ENCODE data around the gene JAM2. TPM values are rescaled to one million over a fixed set of nuclear protein-coding genes. Genes with fewer than 3 reads are reported as not detected.

JAM2 gene
- total RNA-seq, 1 experiment from 2014 or later, result 4.8 TPM

DNA sequence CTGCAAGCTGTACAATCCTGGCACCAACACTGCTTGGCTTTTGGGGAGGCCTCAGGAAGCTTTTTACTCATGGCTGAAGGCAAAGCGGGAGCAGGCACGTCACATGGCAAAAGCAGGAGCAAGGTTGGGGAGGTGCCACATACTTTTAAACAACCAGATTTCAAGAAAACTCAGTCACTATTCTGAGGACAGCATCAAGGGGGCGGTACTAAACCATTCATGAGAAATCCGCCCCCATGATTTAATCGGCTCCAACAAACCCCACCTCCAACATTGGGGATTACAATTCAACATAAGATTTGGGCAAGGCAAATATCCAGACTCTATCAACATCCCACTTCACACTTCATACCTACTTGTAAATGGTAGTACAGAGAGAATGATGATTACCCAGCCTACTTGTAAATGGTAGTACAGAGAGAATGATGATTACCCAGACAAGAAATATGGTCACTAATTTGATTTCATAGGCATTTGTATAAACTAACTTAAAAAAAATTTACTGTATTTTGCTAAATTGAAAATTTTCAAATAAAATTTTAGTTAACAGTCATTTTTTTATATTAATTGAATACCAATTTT lies 70.7 kb downstream of the JAM2 start (continued):
- TF ChIP-seq CREM (CRISPR knock-in tag; IDR thresholded peaks at IDR 0.05) (no peak), NFATC4 (CRISPR knock-in tag; IDR thresholded peaks at IDR 0.05) (no peak), MXD4 (CRISPR knock-in tag; IDR thresholded peaks at IDR 0.05; ENCODE audit: borderline replicate concordance) (no peak), GABPB1 (CRISPR knock-in tag; IDR thresholded peaks at IDR 0.05) (no peak), ETV6 (CRISPR knock-in tag; IDR thresholded peaks at IDR 0.05) (no peak)
- TF ChIP-seq, protein P1, sequence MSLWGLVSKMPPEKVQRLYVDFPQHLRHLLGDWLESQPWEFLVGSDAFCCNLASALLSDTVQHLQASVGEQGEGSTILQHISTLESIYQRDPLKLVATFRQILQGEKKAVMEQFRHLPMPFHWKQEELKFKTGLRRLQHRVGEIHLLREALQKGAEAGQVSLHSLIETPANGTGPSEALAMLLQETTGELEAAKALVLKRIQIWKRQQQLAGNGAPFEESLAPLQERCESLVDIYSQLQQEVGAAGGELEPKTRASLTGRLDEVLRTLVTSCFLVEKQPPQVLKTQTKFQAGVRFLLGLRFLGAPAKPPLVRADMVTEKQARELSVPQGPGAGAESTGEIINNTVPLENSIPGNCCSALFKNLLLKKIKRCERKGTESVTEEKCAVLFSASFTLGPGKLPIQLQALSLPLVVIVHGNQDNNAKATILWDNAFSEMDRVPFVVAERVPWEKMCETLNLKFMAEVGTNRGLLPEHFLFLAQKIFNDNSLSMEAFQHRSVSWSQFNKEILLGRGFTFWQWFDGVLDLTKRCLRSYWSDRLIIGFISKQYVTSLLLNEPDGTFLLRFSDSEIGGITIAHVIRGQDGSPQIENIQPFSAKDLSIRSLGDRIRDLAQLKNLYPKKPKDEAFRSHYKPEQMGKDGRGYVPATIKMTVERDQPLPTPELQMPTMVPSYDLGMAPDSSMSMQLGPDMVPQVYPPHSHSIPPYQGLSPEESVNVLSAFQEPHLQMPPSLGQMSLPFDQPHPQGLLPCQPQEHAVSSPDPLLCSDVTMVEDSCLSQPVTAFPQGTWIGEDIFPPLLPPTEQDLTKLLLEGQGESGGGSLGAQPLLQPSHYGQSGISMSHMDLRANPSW (CRISPR knock-in tag; conservative IDR thresholded peaks at IDR 0.05; ENCODE audit: low read depth), result no peak
- TF ChIP-seq, protein P2, sequence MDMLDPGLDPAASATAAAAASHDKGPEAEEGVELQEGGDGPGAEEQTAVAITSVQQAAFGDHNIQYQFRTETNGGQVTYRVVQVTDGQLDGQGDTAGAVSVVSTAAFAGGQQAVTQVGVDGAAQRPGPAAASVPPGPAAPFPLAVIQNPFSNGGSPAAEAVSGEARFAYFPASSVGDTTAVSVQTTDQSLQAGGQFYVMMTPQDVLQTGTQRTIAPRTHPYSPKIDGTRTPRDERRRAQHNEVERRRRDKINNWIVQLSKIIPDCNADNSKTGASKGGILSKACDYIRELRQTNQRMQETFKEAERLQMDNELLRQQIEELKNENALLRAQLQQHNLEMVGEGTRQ (CRISPR knock-in tag; IDR thresholded peaks at IDR 0.05), result no peak
- TF ChIP-seq, protein P3, sequence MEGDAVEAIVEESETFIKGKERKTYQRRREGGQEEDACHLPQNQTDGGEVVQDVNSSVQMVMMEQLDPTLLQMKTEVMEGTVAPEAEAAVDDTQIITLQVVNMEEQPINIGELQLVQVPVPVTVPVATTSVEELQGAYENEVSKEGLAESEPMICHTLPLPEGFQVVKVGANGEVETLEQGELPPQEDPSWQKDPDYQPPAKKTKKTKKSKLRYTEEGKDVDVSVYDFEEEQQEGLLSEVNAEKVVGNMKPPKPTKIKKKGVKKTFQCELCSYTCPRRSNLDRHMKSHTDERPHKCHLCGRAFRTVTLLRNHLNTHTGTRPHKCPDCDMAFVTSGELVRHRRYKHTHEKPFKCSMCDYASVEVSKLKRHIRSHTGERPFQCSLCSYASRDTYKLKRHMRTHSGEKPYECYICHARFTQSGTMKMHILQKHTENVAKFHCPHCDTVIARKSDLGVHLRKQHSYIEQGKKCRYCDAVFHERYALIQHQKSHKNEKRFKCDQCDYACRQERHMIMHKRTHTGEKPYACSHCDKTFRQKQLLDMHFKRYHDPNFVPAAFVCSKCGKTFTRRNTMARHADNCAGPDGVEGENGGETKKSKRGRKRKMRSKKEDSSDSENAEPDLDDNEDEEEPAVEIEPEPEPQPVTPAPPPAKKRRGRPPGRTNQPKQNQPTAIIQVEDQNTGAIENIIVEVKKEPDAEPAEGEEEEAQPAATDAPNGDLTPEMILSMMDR (IDR thresholded peaks at IDR 0.05), result no peak
- TF ChIP-seq, protein P4, sequence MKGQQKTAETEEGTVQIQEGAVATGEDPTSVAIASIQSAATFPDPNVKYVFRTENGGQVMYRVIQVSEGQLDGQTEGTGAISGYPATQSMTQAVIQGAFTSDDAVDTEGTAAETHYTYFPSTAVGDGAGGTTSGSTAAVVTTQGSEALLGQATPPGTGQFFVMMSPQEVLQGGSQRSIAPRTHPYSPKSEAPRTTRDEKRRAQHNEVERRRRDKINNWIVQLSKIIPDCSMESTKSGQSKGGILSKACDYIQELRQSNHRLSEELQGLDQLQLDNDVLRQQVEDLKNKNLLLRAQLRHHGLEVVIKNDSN (CRISPR knock-in tag; IDR thresholded peaks at IDR 0.05), result no peak
- TF ChIP-seq, protein P5, sequence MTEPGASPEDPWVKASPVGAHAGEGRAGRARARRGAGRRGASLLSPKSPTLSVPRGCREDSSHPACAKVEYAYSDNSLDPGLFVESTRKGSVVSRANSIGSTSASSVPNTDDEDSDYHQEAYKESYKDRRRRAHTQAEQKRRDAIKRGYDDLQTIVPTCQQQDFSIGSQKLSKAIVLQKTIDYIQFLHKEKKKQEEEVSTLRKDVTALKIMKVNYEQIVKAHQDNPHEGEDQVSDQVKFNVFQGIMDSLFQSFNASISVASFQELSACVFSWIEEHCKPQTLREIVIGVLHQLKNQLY (CRISPR knock-in tag; IDR thresholded peaks at IDR 0.05), result no peak

DNA sequence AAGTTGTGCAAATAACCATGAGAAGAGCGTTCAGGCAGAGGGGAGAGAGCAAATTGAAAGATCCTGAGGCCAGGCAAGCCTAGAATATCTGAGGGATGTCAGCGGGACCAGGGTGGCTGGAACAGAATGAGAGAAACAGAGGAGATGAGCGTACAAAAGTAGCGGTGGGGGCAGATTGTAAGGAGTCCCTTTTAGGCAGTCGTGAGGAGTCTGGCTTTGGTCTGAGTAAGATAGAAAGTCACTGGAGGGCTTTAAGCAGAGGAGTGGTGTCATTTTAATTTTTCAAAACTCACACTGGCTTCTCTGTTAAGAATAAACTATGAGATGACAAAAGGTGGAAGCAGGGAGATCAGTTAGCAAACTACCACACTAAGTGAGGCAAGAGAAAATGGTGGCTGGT lies 71.5 kb downstream of the JAM2 start:
- no peaks in the 10 kb centered on the region for H3K9me3 Mint-ChIP-seq
- TF ChIP-seq, protein P6, sequence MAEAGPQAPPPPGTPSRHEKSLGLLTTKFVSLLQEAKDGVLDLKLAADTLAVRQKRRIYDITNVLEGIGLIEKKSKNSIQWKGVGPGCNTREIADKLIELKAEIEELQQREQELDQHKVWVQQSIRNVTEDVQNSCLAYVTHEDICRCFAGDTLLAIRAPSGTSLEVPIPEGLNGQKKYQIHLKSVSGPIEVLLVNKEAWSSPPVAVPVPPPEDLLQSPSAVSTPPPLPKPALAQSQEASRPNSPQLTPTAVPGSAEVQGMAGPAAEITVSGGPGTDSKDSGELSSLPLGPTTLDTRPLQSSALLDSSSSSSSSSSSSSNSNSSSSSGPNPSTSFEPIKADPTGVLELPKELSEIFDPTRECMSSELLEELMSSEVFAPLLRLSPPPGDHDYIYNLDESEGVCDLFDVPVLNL (CRISPR knock-in tag; IDR thresholded peaks at IDR 0.05; ENCODE audit: borderline replicate concordance, low read depth), result no peak
- no peak for TF ChIP-seq HMGA2 (CRISPR knock-in tag; IDR thresholded peaks at IDR 0.05)
- TF ChIP-seq, protein P7, sequence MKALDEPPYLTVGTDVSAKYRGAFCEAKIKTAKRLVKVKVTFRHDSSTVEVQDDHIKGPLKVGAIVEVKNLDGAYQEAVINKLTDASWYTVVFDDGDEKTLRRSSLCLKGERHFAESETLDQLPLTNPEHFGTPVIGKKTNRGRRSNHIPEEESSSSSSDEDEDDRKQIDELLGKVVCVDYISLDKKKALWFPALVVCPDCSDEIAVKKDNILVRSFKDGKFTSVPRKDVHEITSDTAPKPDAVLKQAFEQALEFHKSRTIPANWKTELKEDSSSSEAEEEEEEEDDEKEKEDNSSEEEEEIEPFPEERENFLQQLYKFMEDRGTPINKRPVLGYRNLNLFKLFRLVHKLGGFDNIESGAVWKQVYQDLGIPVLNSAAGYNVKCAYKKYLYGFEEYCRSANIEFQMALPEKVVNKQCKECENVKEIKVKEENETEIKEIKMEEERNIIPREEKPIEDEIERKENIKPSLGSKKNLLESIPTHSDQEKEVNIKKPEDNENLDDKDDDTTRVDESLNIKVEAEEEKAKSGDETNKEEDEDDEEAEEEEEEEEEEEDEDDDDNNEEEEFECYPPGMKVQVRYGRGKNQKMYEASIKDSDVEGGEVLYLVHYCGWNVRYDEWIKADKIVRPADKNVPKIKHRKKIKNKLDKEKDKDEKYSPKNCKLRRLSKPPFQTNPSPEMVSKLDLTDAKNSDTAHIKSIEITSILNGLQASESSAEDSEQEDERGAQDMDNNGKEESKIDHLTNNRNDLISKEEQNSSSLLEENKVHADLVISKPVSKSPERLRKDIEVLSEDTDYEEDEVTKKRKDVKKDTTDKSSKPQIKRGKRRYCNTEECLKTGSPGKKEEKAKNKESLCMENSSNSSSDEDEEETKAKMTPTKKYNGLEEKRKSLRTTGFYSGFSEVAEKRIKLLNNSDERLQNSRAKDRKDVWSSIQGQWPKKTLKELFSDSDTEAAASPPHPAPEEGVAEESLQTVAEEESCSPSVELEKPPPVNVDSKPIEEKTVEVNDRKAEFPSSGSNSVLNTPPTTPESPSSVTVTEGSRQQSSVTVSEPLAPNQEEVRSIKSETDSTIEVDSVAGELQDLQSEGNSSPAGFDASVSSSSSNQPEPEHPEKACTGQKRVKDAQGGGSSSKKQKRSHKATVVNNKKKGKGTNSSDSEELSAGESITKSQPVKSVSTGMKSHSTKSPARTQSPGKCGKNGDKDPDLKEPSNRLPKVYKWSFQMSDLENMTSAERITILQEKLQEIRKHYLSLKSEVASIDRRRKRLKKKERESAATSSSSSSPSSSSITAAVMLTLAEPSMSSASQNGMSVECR (CRISPR knock-in tag; IDR thresholded peaks at IDR 0.05; ENCODE audit: borderline replicate concordance), result no peak
- no peak for TF ChIP-seq ZNF121 (CRISPR knock-in tag; IDR thresholded peaks at IDR 0.05)
- TF ChIP-seq, protein P8, sequence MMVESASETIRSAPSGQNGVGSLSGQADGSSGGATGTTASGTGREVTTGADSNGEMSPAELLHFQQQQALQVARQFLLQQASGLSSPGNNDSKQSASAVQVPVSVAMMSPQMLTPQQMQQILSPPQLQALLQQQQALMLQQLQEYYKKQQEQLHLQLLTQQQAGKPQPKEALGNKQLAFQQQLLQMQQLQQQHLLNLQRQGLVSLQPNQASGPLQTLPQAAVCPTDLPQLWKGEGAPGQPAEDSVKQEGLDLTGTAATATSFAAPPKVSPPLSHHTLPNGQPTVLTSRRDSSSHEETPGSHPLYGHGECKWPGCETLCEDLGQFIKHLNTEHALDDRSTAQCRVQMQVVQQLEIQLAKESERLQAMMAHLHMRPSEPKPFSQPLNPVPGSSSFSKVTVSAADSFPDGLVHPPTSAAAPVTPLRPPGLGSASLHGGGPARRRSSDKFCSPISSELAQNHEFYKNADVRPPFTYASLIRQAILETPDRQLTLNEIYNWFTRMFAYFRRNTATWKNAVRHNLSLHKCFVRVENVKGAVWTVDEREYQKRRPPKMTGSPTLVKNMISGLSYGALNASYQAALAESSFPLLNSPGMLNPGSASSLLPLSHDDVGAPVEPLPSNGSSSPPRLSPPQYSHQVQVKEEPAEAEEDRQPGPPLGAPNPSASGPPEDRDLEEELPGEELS (CRISPR knock-in tag; IDR thresholded peaks at IDR 0.05), result no peak
- TF ChIP-seq, protein P3 (IDR thresholded peaks at IDR 0.05), result no peak
- no peak for TF ChIP-seq ZNF416 (CRISPR knock-in tag; IDR thresholded peaks at IDR 0.05)
- no peak for TF ChIP-seq ZNF219 (CRISPR knock-in tag; IDR thresholded peaks at IDR 0.05; ENCODE audit: borderline replicate concordance)
- CTCF ChIA-PET, result no interaction called here

More for the DNA sequence above, 71.5 kb downstream of the JAM2 start:
- H3K27me3 Mint-ChIP-seq (ENCODE audit: low read depth), result no peaks in the 10 kb centered on the region
- H3K27ac Mint-ChIP-seq, result no peak overlapping the region
- H3K4me3 Mint-ChIP-seq, result no peak overlapping the region
- peaks cover 5% of the 10 kb centered on the region for H3K4me1 Mint-ChIP-seq
- ATAC-seq, result no peak
- H3K36me3 Mint-ChIP-seq, result no peaks in the 10 kb centered on the region
- no peak for DNase-seq (ENCODE audit: low spot score)
- POLR2A ChIA-PET, result no interaction called here

Measured in WTC11 (cell line).